H1 (cell line): Measurements from ENCODE around the gene GP5. TPM values are rescaled to one million over a fixed set of nuclear protein-coding genes. Genes with fewer than 3 reads are reported as not detected.

ENCODE experiments used
- BCL11A ChIP-seq, 2 experiments: IDR thresholded peaks; one replicate each; pipeline ENCODE4 v1.6.1; 2011; ENCODE audit warnings: low read depth in 2 of 2, low read length in 2 of 2, mild to moderate bottlenecking in 2 of 2
- PHF8 ChIP-seq: fragments of 200-600 bp; sonication (generic); conservative IDR thresholded peaks from 2 replicates; pipeline ENCODE4 v1.7.1; 2012; ENCODE audit warnings: low read depth, mild to moderate bottlenecking, inconsistent platforms, low read length, moderate library complexity
- RFX5 ChIP-seq: IDR thresholded peaks from 2 replicates; pipeline ENCODE4 v1.6.1; 2011; ENCODE audit warnings: low read depth, low read length, improper control_type of control experiment, borderline replicate concordance
- TBP ChIP-seq: IDR thresholded peaks from 2 replicates; pipeline ENCODE4 v1.6.1; 2011; ENCODE audit warnings: low read depth, low read length, improper control_type of control experiment
- polyA plus RNA-seq, 7 experiments: library from polyadenylated mRNA; depleted of rRNA in 3 of 7; stranded (reverse) in 5 of 7; unstranded in 2 of 7; fragments of >200 nt in 5 of 7; fragments of 200-250 nt in 2 of 7; gene quantifications; 1 replicate in 5 of 7; 2 replicates in 1 of 7; 4 replicates in 1 of 7; pipeline versions ENCODE4 v1.2.1 to v1.2.3, GENCODE V29; 2011 to 2013; ENCODE audit warnings: missing spikeins in 2 of 7, mixed read lengths in 2 of 7
- total RNA-seq: library from RNA; stranded (reverse); fragmentation: NEBNext Ultra II Directional; extraction: Animal tissue kit (Norgen Biotek cat#: 25700); gene quantifications from 2 replicates; pipeline ENCODE4 v1.2.1, GENCODE V29; 2021
- TF ChIP-seq, protein P1 (sequence below): fragments of 300-600 bp; sonication (generic); IDR thresholded peaks from 2 replicates; pipeline ENCODE4 v1.7.1; 2012; ENCODE audit warnings: low read length, moderate library complexity, mild to moderate bottlenecking, inconsistent platforms; ENCODE audit not compliant: insufficient replicate concordance
- TF ChIP-seq, protein P2 (sequence below): IDR thresholded peaks from 2 replicates; pipeline ENCODE4 v1.6.1; 2012; ENCODE audit warnings: inconsistent platforms
- TF ChIP-seq, protein P3 (sequence below): IDR thresholded peaks from 2 replicates; pipeline ENCODE4 v1.6.1; 2012; ENCODE audit warnings: low read length, inconsistent platforms

GP5 gene
- total and polyA plus RNA-seq, 2 of the 8 experiments (the other 6 are each of a cell fraction or from before 2014, with no cell fraction given) = 0.13 to 0.14 TPM

DNA sequence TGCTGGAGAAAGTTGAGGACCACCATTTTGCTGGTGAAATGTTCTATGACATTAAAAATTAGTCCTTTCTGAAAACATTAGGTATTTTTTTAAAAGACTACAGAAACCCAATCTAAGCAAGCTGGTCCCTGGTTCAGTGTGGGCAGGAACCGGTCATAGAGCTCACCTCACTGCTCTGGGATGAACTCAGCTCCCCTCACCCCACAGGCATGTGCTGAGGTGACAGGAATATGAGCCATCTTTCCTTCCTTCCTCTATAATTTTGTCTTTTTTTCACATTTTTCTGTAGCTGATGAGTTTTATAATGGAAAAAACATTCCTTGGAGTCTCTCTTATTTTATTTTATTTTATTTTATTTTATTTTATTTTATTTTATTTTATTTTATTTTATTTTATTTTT, 21.4 kb downstream of the GP5 start (continued):
- TF ChIP-seq, protein P1, sequence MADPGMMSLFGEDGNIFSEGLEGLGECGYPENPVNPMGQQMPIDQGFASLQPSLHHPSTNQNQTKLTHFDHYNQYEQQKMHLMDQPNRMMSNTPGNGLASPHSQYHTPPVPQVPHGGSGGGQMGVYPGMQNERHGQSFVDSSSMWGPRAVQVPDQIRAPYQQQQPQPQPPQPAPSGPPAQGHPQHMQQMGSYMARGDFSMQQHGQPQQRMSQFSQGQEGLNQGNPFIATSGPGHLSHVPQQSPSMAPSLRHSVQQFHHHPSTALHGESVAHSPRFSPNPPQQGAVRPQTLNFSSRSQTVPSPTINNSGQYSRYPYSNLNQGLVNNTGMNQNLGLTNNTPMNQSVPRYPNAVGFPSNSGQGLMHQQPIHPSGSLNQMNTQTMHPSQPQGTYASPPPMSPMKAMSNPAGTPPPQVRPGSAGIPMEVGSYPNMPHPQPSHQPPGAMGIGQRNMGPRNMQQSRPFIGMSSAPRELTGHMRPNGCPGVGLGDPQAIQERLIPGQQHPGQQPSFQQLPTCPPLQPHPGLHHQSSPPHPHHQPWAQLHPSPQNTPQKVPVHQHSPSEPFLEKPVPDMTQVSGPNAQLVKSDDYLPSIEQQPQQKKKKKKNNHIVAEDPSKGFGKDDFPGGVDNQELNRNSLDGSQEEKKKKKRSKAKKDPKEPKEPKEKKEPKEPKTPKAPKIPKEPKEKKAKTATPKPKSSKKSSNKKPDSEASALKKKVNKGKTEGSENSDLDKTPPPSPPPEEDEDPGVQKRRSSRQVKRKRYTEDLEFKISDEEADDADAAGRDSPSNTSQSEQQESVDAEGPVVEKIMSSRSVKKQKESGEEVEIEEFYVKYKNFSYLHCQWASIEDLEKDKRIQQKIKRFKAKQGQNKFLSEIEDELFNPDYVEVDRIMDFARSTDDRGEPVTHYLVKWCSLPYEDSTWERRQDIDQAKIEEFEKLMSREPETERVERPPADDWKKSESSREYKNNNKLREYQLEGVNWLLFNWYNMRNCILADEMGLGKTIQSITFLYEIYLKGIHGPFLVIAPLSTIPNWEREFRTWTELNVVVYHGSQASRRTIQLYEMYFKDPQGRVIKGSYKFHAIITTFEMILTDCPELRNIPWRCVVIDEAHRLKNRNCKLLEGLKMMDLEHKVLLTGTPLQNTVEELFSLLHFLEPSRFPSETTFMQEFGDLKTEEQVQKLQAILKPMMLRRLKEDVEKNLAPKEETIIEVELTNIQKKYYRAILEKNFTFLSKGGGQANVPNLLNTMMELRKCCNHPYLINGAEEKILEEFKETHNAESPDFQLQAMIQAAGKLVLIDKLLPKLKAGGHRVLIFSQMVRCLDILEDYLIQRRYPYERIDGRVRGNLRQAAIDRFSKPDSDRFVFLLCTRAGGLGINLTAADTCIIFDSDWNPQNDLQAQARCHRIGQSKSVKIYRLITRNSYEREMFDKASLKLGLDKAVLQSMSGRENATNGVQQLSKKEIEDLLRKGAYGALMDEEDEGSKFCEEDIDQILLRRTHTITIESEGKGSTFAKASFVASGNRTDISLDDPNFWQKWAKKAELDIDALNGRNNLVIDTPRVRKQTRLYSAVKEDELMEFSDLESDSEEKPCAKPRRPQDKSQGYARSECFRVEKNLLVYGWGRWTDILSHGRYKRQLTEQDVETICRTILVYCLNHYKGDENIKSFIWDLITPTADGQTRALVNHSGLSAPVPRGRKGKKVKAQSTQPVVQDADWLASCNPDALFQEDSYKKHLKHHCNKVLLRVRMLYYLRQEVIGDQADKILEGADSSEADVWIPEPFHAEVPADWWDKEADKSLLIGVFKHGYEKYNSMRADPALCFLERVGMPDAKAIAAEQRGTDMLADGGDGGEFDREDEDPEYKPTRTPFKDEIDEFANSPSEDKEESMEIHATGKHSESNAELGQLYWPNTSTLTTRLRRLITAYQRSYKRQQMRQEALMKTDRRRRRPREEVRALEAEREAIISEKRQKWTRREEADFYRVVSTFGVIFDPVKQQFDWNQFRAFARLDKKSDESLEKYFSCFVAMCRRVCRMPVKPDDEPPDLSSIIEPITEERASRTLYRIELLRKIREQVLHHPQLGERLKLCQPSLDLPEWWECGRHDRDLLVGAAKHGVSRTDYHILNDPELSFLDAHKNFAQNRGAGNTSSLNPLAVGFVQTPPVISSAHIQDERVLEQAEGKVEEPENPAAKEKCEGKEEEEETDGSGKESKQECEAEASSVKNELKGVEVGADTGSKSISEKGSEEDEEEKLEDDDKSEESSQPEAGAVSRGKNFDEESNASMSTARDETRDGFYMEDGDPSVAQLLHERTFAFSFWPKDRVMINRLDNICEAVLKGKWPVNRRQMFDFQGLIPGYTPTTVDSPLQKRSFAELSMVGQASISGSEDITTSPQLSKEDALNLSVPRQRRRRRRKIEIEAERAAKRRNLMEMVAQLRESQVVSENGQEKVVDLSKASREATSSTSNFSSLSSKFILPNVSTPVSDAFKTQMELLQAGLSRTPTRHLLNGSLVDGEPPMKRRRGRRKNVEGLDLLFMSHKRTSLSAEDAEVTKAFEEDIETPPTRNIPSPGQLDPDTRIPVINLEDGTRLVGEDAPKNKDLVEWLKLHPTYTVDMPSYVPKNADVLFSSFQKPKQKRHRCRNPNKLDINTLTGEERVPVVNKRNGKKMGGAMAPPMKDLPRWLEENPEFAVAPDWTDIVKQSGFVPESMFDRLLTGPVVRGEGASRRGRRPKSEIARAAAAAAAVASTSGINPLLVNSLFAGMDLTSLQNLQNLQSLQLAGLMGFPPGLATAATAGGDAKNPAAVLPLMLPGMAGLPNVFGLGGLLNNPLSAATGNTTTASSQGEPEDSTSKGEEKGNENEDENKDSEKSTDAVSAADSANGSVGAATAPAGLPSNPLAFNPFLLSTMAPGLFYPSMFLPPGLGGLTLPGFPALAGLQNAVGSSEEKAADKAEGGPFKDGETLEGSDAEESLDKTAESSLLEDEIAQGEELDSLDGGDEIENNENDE = no peak
- TF ChIP-seq RFX5 (no peak), BCL11A (IDR thresholded peaks at IDR 0.05; ENCODE audit: low read depth in 2 of 2, low read length in 2 of 2) (no peak), TBP (no peak), PHF8 (no peak)
- TF ChIP-seq, protein P2, sequence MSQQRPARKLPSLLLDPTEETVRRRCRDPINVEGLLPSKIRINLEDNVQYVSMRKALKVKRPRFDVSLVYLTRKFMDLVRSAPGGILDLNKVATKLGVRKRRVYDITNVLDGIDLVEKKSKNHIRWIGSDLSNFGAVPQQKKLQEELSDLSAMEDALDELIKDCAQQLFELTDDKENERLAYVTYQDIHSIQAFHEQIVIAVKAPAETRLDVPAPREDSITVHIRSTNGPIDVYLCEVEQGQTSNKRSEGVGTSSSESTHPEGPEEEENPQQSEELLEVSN = no peak
- TF ChIP-seq, protein P3, sequence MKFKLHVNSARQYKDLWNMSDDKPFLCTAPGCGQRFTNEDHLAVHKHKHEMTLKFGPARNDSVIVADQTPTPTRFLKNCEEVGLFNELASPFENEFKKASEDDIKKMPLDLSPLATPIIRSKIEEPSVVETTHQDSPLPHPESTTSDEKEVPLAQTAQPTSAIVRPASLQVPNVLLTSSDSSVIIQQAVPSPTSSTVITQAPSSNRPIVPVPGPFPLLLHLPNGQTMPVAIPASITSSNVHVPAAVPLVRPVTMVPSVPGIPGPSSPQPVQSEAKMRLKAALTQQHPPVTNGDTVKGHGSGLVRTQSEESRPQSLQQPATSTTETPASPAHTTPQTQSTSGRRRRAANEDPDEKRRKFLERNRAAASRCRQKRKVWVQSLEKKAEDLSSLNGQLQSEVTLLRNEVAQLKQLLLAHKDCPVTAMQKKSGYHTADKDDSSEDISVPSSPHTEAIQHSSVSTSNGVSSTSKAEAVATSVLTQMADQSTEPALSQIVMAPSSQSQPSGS = no peak
- TF ChIP-seq, all 59 proteins: peak for 0
